Astrocyte of the spinal cord (primary cell): ENCODE results near the gene RPL37.
"Not testable (repeated sequence)": the region's sequence is repeated elsewhere in the genome, so short reads cannot be mapped to it uniquely, and the experiment has no call there.

Source experiments
- DNase-seq: peaks from one replicate; pipeline ENCODE4 v3.0.0; 2011; ENCODE audit warnings: low read depth, low spot score
- H3K4me3 ChIP-seq: 2 replicates; pipeline ENCODE4 v1.5.1; 2011; ENCODE audit warnings: low read depth, mild to moderate bottlenecking, low read length, moderate library complexity
- CTCF ChIP-seq: IDR thresholded peaks from 2 replicates; pipeline ENCODE4 v1.5.1; 2012; ENCODE audit warnings: low read depth, mild to moderate bottlenecking, low read length, inconsistent platforms
- in situ Hi-C: cut with HindIII; loops from 2 replicates; pipeline ENCODE4 v1.10.0; 2017; ENCODE audit warnings: low sequenced_read_pairs

RPL37 gene

GRCh38 chr5:40797273-40798011, 37.6 kb downstream of the RPL37 start:
- peak; percentile 79 for DNase-seq
- no peak for TF ChIP-seq CTCF
- peak overlapping the region; percentile 89 for H3K4me3 ChIP-seq
- in situ Hi-C loops = no loop called here

GRCh38 chr5:40796487-40796889, 38.5 kb downstream of the RPL37 start:
- in situ Hi-C loops = no loop called here
- TF ChIP-seq CTCF = no peak
- H3K4me3 ChIP-seq = peak overlapping the region; percentile 89
- peak; percentile 30 for DNase-seq

GRCh38 chr5:40794877-40795276, 40.1 kb downstream of the RPL37 start:
- in situ Hi-C loops, H3K4me3 ChIP-seq, DNase-seq: not testable (repeated sequence)

- H3K4me3 ChIP-seq, DNase-seq, in situ Hi-C loops: not testable (repeated sequence)
These were observed 40.7 kb downstream of the RPL37 start for GRCh38 chr5:40794340-40794739.

- in situ Hi-C loops, H3K4me3 ChIP-seq, DNase-seq: not testable (repeated sequence)
These were observed 42.3 kb downstream of the RPL37 start for GRCh38 chr5:40792691-40793090.

- in situ Hi-C loops = no loop called here
- DNase-seq = no peak
These were observed 43.3 kb downstream of the RPL37 start for GRCh38 chr5:40791715-40792139.

GRCh38 chr5:40790947-40791593, 44.0 kb downstream of the RPL37 start:
- TF ChIP-seq CTCF = no peak
- in situ Hi-C loops = no loop called here
- DNase-seq = no peak
- H3K4me3 ChIP-seq = no peak overlapping the region

More at GRCh38 chr5:40791715-40792139, 43.3 kb downstream of the RPL37 start:
- no peak overlapping the region for H3K4me3 ChIP-seq
- no peak for TF ChIP-seq CTCF

- H3K4me3 ChIP-seq, in situ Hi-C loops: not testable (repeated sequence)
These were observed 46.1 kb downstream of the RPL37 start for GRCh38 chr5:40788941-40789340.

More at GRCh38 chr5:40788941-40789340, 46.1 kb downstream of the RPL37 start:
- DNase-seq = not testable (repeated sequence)
